OCI-LY7 (cell line): ENCODE results near the gene ABCA2. TPM values are rescaled to one million over a fixed set of nuclear protein-coding genes. Genes with fewer than 3 reads are reported as not detected.

ENCODE experiments used
- BruUV-seq: library from RNA; stranded (reverse); fragments of 400-500 nt; replicated peaks from 2 replicates; lab custom pipeline; 2021; lab: Mats Ljungman, UMichigan
- CTCF ChIA-PET: fragments of 300-600 bp; sonication (Branson Sonifier 250); formaldehyde crosslinking; loops from one replicate; lab custom pipeline; 2022; ENCODE audit warnings: antibody characterized with exemption; ENCODE audit not compliant: unreplicated experiment; lab: Charles Lee
- POLR2A ChIA-PET: fragments of 300-600 bp; sonication (Branson Sonifier 250); formaldehyde crosslinking; loops from one replicate; lab custom pipeline; 2022; ENCODE audit warnings: antibody characterized with exemption; lab: Charles Lee
- DNase-seq: peaks from one replicate; pipeline ENCODE4 v3.0.0-alpha.2; 2015; ENCODE audit warnings: low spot score
- H2AFZ ChIP-seq: fragments of 200-600 bp; sonication (generic), shearing (Covaris generic); 2 replicates; pipeline ENCODE4 v1.6.1; 2014; ENCODE audit warnings: mild to moderate bottlenecking, antibody characterized with exemption, low read length, moderate library complexity
- H3K27ac ChIP-seq: fragments of 200-600 bp; sonication (generic); 2 replicates; pipeline ENCODE4 v1.5.1; 2014; ENCODE audit warnings: mixed run types, low read depth, mild to moderate bottlenecking, moderate library complexity, low read length, inconsistent platforms; ENCODE audit not compliant: poor library complexity, severe bottlenecking
- H3K36me3 ChIP-seq: fragments of 200-600 bp; sonication (generic); 2 replicates; pipeline ENCODE4 v1.6.1; 2014; ENCODE audit warnings: mild to moderate bottlenecking, antibody characterized with exemption, low read length, moderate library complexity, mixed read lengths; ENCODE audit not compliant: insufficient read depth
- H3K4me1 ChIP-seq: fragments of 200-600 bp; sonication (generic); 2 replicates; pipeline ENCODE4 v1.5.1; 2014; ENCODE audit warnings: mild to moderate bottlenecking, low read length; ENCODE audit not compliant: insufficient read depth, poor library complexity, severe bottlenecking
- H3K4me2 ChIP-seq: fragments of 200-600 bp; sonication (generic); 2 replicates; pipeline ENCODE4 v1.6.1; 2014; ENCODE audit warnings: mild to moderate bottlenecking, low read length
- H3K4me3 ChIP-seq: fragments of 200-600 bp; sonication (generic); 2 replicates; pipeline ENCODE4 v1.5.1; 2014; ENCODE audit warnings: mild to moderate bottlenecking, low read depth, low read length; ENCODE audit not compliant: poor library complexity, severe bottlenecking
- H3K79me2 ChIP-seq: fragments of 200-600 bp; sonication (generic); 2 replicates; pipeline ENCODE4 v1.6.1; 2016; ENCODE audit warnings: low read depth, mild to moderate bottlenecking, low read length, moderate library complexity, mixed read lengths; ENCODE audit not compliant: insufficient read depth
- H3K9me2 ChIP-seq: fragments of 200-600 bp; sonication (generic); 2 replicates; pipeline ENCODE4 v1.6.1; 2016; ENCODE audit warnings: mild to moderate bottlenecking, low read length, mixed read lengths; ENCODE audit not compliant: insufficient read depth
- H3K9me3 ChIP-seq: fragments of 200-600 bp; sonication (generic); 2 replicates; pipeline ENCODE4 v1.6.1; 2014; ENCODE audit warnings: mild to moderate bottlenecking, mixed run types, low read length, mixed read lengths
- H4K20me1 ChIP-seq: fragments of 200-600 bp; sonication (generic); 2 replicates; pipeline ENCODE4 v1.6.1; 2014; ENCODE audit warnings: mild to moderate bottlenecking, antibody characterized with exemption, low read length, moderate library complexity, mixed read lengths; ENCODE audit not compliant: insufficient read depth
- EZH2phosphoT487 ChIP-seq: fragments of 200-600 bp; sonication (generic); IDR thresholded peaks from 2 replicates; pipeline ENCODE4 v1.6.1; 2018; ENCODE audit warnings: low read depth, borderline replicate concordance, mild to moderate bottlenecking, mixed run types, antibody characterized with exemption, low read length, moderate library complexity, mixed read lengths
- intact Hi-C: fragments of 100-400 bp; cut with micrococcal nuclease; formaldehyde crosslinking; loops from one replicate; pipeline ENCODE4 v1.10.0; 2022; ENCODE audit not compliant: unreplicated experiment
- total RNA-seq, 2 experiments: library from RNA; depleted of rRNA in 1 of 2; stranded (reverse); fragments of >200 nt in 1 of 2; shearing (Covaris generic) in 1 of 2; gene quantifications; 2 replicates each; pipeline ENCODE4 v1.2.3, GENCODE V29; 2014 to 2022
- TF ChIP-seq, protein P1 (sequence below): fragments of 200-600 bp; sonication (generic); conservative IDR thresholded peaks from 2 replicates; pipeline ENCODE4 v1.5.1; 2014; ENCODE audit warnings: mild to moderate bottlenecking, antibody characterized with exemption, low read length, moderate library complexity, mixed read lengths

The ABCA2 gene
- total RNA-seq, 2 experiments from 2014 or later: 4.1 to 10.6 TPM

DNA sequence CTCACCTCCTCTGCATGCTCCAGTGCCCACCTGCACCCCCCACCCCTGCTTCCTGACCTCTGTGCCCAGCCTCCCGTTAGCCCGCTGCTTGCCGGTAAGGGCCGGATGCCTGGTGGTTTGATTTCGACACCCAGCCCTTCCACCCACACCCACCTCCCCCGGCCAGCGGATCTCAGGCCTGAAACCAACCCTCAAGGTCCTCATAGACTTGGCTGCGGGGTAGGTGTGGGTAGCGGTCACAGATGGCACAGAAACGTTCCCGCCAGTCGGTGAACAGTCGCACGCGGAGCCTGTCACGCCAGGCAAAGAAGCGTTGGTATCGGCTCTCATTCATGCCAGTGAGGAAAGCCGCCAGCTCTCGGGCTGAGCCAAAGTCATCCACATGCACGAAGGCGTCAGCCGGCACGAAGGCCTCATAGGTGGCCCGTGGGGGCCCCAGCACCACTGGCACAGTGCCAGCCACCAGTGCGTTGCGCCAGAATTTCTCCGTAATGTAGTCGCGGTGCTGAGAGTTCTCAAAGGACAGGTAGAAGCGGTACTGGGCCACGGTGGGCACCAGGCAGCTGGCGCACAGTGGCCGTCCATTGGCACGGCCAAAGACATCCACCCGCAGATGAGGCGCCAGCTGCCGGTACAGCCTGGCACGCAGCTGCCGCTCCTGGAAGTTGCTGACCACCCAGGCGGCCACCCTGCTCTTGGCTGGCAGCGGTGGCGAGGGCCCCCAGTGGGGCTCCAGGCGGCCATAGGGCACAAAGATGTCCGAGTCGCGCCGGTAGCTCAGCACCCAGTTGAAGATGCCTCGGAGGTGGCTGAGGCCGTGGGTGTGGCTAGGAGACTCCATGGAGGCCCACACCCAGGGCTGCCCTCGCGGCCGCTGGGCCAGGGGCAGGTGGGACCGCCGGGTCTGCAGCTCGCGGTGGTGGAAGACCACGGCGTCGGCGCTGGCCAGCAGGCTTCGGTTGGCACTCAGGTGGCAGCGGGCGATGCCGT lies 2.8 kb upstream of the ABCA2 start:
- H3K36me3 ChIP-seq: no peaks in the 10 kb centered on the region
- intact Hi-C loops: no loop called here
- CTCF ChIA-PET: interaction anchor here (1.0 to 2.2 kb wide), 2 partner anchors 16 to 99 kb away, joined by 5 to 6 read pairs; no protein-coding TSS in a partner anchor
- no peak overlapping the region for H3K4me3 ChIP-seq
- H4K20me1 ChIP-seq: no peaks in the 10 kb centered on the region
- H3K4me2 ChIP-seq: no peak overlapping the region
- no peak overlapping the region for H2AFZ ChIP-seq
- peaks cover 48% of the 10 kb centered on the region for H3K4me1 ChIP-seq
- H3K27ac ChIP-seq: no peak overlapping the region
- peak; percentile 33 for DNase-seq
- no peaks in the 10 kb centered on the region for H3K9me3 ChIP-seq
- no peaks in the 10 kb centered on the region for H3K79me2 ChIP-seq
- no TSS peak for BruUV-seq
- POLR2A ChIA-PET: interaction anchor here (0.5 kb wide), 1 partner anchor 118 kb away, joined by 4 read pairs; no protein-coding TSS in a partner anchor
- TF ChIP-seq, protein P1, sequence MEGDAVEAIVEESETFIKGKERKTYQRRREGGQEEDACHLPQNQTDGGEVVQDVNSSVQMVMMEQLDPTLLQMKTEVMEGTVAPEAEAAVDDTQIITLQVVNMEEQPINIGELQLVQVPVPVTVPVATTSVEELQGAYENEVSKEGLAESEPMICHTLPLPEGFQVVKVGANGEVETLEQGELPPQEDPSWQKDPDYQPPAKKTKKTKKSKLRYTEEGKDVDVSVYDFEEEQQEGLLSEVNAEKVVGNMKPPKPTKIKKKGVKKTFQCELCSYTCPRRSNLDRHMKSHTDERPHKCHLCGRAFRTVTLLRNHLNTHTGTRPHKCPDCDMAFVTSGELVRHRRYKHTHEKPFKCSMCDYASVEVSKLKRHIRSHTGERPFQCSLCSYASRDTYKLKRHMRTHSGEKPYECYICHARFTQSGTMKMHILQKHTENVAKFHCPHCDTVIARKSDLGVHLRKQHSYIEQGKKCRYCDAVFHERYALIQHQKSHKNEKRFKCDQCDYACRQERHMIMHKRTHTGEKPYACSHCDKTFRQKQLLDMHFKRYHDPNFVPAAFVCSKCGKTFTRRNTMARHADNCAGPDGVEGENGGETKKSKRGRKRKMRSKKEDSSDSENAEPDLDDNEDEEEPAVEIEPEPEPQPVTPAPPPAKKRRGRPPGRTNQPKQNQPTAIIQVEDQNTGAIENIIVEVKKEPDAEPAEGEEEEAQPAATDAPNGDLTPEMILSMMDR: no peak
- TF ChIP-seq EZH2phosphoT487: no peak
- no peaks in the 10 kb centered on the region for H3K9me2 ChIP-seq

DNA sequence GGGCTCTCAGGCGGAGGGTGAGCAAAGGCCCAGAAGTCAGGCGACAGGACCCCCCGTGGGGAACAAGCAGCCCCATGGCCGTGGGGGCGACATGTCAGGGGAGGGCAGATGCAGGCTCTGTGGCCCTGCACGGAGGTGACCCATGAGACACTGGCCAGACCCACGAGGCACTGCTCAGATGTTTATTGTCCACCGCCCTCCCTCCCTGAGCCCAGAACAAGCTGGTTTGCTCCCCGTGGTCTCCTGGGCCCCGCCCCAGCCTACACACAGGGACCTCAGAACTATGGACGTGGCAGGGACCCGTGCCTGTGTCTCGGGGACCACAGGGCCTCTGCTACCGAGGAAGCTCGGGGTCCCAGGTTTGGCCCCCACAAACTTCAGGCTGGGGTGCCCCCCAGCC lies 2.0 kb upstream of the ABCA2 start:
- Histone ChIP-seq H3K36me3 (no peaks in the 10 kb centered on the region), H4K20me1 (no peaks in the 10 kb centered on the region), H3K9me2 (no peaks in the 10 kb centered on the region), H3K27ac (no peak overlapping the region), H3K4me3 (no peak overlapping the region), H3K79me2 (no peaks in the 10 kb centered on the region), H3K9me3 (no peaks in the 10 kb centered on the region), H2AFZ (no peak overlapping the region), H3K4me2 (no peak overlapping the region), H3K4me1 (peaks cover 49% of the 10 kb centered on the region)
- TF ChIP-seq, protein P1: no peak
- TF ChIP-seq EZH2phosphoT487: no peak
- DNase-seq: no peak
- ChIA-PET POLR2A (interaction anchor here (0.5 to 2.1 kb wide), 3 partner anchors 29 to 119 kb away, joined by 4 read pairs; no protein-coding TSS in a partner anchor), CTCF (interaction anchor here (0.6 to 2.2 kb wide), 8 partner anchors 10 to 239 kb away, joined by 3 to 6 read pairs (median 3); partner anchors contain the start of genes CCDC183 and TMEM141)
- intact Hi-C loops: no loop called here
- BruUV-seq: no TSS peak
